ENCODE results near the gene CSRP2. TPM values are rescaled to one million over a fixed set of nuclear protein-coding genes. Genes with fewer than 3 reads are reported as not detected.

The CSRP2 gene
- total RNA-seq, 2 experiments from 2014 or later, result 0.63 to 4.3 TPM

- no peak for DNase-seq (ENCODE audit: low spot score)
- no peak overlapping the region for H3K27ac ChIP-seq (ENCODE audit: low read depth, low read length, poor library complexity, severe bottlenecking)
- H4K20me1 ChIP-seq (ENCODE audit: insufficient read depth, low read length), result no peaks in the 10 kb centered on the region
- no peak overlapping the region for H2AFZ ChIP-seq (ENCODE audit: low read length)
- no peak overlapping the region for H3K4me2 ChIP-seq (ENCODE audit: low read length)
- intact Hi-C loops (cut with micrococcal nuclease; ENCODE audit: unreplicated experiment), result no loop called here
- H3K79me2 ChIP-seq (ENCODE audit: insufficient read depth, low read depth, low read length), result no peaks in the 10 kb centered on the region
- ChIA-PET POLR2A (no interaction called here), CTCF (ENCODE audit: unreplicated experiment) (no interaction called here)
- no peaks in the 10 kb centered on the region for H3K9me2 ChIP-seq (ENCODE audit: insufficient read depth, low read length)
- TF ChIP-seq EZH2phosphoT487 (IDR thresholded peaks at IDR 0.05; ENCODE audit: borderline replicate concordance, low read depth, low read length) (no peak), CTCF (conservative IDR thresholded peaks at IDR 0.05; ENCODE audit: low read length) (no peak)
- BruUV-seq (replicated peaks), result no TSS peak
- no peaks in the 10 kb centered on the region for H3K9me3 ChIP-seq (ENCODE audit: low read length)
- peaks cover 4% of the 10 kb centered on the region for H3K4me1 ChIP-seq (ENCODE audit: insufficient read depth, low read length, poor library complexity, severe bottlenecking)
- no peak overlapping the region for H3K4me3 ChIP-seq (ENCODE audit: low read depth, low read length, poor library complexity, severe bottlenecking)
- no peaks in the 10 kb centered on the region for H3K36me3 ChIP-seq (ENCODE audit: insufficient read depth, low read length)
Measured at GRCh38 chr12:76883811-76884210, 5.0 kb upstream of the CSRP2 start.

- Histone ChIP-seq H3K9me3 (ENCODE audit: low read length) (no peaks in the 10 kb centered on the region), H2AFZ (ENCODE audit: low read length) (no peak overlapping the region), H3K36me3 (ENCODE audit: insufficient read depth, low read length) (no peaks in the 10 kb centered on the region), H3K4me2 (ENCODE audit: low read length) (no peak overlapping the region), H3K4me1 (ENCODE audit: insufficient read depth, low read length, poor library complexity, severe bottlenecking) (peaks cover 6% of the 10 kb centered on the region), H3K4me3 (ENCODE audit: low read depth, low read length, poor library complexity, severe bottlenecking) (no peak overlapping the region), H3K9me2 (ENCODE audit: insufficient read depth, low read length) (no peaks in the 10 kb centered on the region), H3K27ac (ENCODE audit: low read depth, low read length, poor library complexity, severe bottlenecking) (no peak overlapping the region), H4K20me1 (ENCODE audit: insufficient read depth, low read length) (no peaks in the 10 kb centered on the region), H3K79me2 (ENCODE audit: insufficient read depth, low read depth, low read length) (no peaks in the 10 kb centered on the region)
- ChIA-PET CTCF (ENCODE audit: unreplicated experiment) (no interaction called here), POLR2A (no interaction called here)
- no TSS peak for BruUV-seq (replicated peaks)
- intact Hi-C loops (cut with micrococcal nuclease; ENCODE audit: unreplicated experiment), result no loop called here
- no peak for TF ChIP-seq EZH2phosphoT487 (IDR thresholded peaks at IDR 0.05; ENCODE audit: borderline replicate concordance, low read depth, low read length)
- no peak for TF ChIP-seq CTCF (conservative IDR thresholded peaks at IDR 0.05; ENCODE audit: low read length)
- DNase-seq (ENCODE audit: low spot score), result no peak
Measured at GRCh38 chr12:76883151-76883550, 4.3 kb upstream of the CSRP2 start.

DNA sequence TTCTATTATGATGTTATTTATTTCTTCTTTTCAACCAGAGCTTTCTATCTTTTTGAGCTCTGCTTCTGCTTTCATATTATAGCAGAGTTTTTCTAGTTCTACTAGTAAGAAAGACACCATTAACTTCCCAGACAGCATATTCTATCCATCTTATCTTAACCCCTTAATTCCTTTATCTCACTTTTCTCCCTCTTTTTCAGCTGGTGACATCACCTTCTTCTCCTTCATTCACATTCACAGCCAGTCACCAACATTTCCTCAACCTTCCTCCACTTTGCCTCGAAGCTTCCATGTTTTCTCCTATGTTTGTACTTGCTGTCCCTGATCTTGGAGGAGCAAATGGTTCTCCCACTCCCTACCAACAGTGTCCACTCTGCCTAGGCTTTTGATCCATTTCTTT is 3.5 kb upstream of the CSRP2 start:
- ChIA-PET CTCF (ENCODE audit: unreplicated experiment) (no interaction called here), POLR2A (interaction anchor here (0.9 to 1.0 kb wide), 2 partner anchors 8 to 12 kb away, joined by 3 to 4 read pairs; no protein-coding TSS in a partner anchor)
- H2AFZ ChIP-seq (ENCODE audit: low read length), result no peak overlapping the region
- no peaks in the 10 kb centered on the region for H3K36me3 ChIP-seq (ENCODE audit: insufficient read depth, low read length)
- no peak overlapping the region for H3K4me2 ChIP-seq (ENCODE audit: low read length)
- no TSS peak for BruUV-seq (replicated peaks)
- H3K9me3 ChIP-seq (ENCODE audit: low read length), result no peaks in the 10 kb centered on the region
- intact Hi-C loops (cut with micrococcal nuclease; ENCODE audit: unreplicated experiment), result no loop called here
- no peak overlapping the region for H3K27ac ChIP-seq (ENCODE audit: low read depth, low read length, poor library complexity, severe bottlenecking)
- DNase-seq (ENCODE audit: low spot score), result no peak
- H3K4me3 ChIP-seq (ENCODE audit: low read depth, low read length, poor library complexity, severe bottlenecking), result no peak overlapping the region
- H3K9me2 ChIP-seq (ENCODE audit: insufficient read depth, low read length), result no peaks in the 10 kb centered on the region
- no peak for TF ChIP-seq EZH2phosphoT487 (IDR thresholded peaks at IDR 0.05; ENCODE audit: borderline replicate concordance, low read depth, low read length)
- no peak for TF ChIP-seq CTCF (conservative IDR thresholded peaks at IDR 0.05; ENCODE audit: low read length)
- peaks cover 10% of the 10 kb centered on the region for H3K4me1 ChIP-seq (ENCODE audit: insufficient read depth, low read length, poor library complexity, severe bottlenecking)
- no peaks in the 10 kb centered on the region for H4K20me1 ChIP-seq (ENCODE audit: insufficient read depth, low read length)
- H3K79me2 ChIP-seq (ENCODE audit: insufficient read depth, low read depth, low read length), result no peaks in the 10 kb centered on the region

Data from OCI-LY7 (cell line).